Neural cell (in vitro differentiated cells): ENCODE results near the gene ZNF22. TPM values are rescaled to one million over a fixed set of nuclear protein-coding genes. Genes with fewer than 3 reads are reported as not detected.

Experiments used
- H2AFZ ChIP-seq: fragments of 200-600, 300-800 bp; sonication (generic), shearing (Covaris generic); 2 replicates; pipeline ENCODE4 v1.6.0; 2014; ENCODE audit warnings: low read depth, mild to moderate bottlenecking, antibody characterized with exemption, low read length, moderate library complexity
- H3F3A ChIP-seq: fragments of 200-600 bp; shearing (Covaris generic); 2 replicates; pipeline ENCODE4 v1.6.1; 2016; ENCODE audit warnings: mild to moderate bottlenecking, moderate library complexity, mixed read lengths, antibody characterized with exemption, low read length; ENCODE audit not compliant: insufficient read depth, poor library complexity, severe bottlenecking
- H3K27ac ChIP-seq: fragments of 200-600, 300-800 bp; sonication (generic), shearing (Covaris generic); 2 replicates; pipeline ENCODE4 v1.5.1; 2014; ENCODE audit warnings: mild to moderate bottlenecking, low read length, moderate library complexity
- H3K27me3 ChIP-seq: fragments of 300-800, 200-600 bp; sonication (generic), shearing (Covaris generic); 2 replicates; pipeline ENCODE4 v1.6.0; 2014; ENCODE audit warnings: mild to moderate bottlenecking, low read depth, low read length, moderate library complexity; ENCODE audit not compliant: insufficient read depth
- H3K36me3 ChIP-seq: fragments of 300-800, 200-600 bp; sonication (generic), shearing (Covaris generic); 2 replicates; pipeline ENCODE4 v1.5.1; 2014; ENCODE audit warnings: mild to moderate bottlenecking, antibody characterized with exemption, low read length, moderate library complexity; ENCODE audit not compliant: insufficient read depth
- H3K4me2 ChIP-seq: fragments of 300-800, 200-600 bp; sonication (generic), shearing (Covaris generic); 2 replicates; pipeline ENCODE4 v1.6.0; 2014; ENCODE audit warnings: mild to moderate bottlenecking, low read length
- H3K4me3 ChIP-seq: fragments of 300-800, 200-600 bp; sonication (generic), shearing (Covaris generic); 2 replicates; pipeline ENCODE4 v1.5.1; 2014; ENCODE audit warnings: mild to moderate bottlenecking, low read length, moderate library complexity
- H3K79me2 ChIP-seq: fragments of 200-600 bp; shearing (Covaris generic); replicated peaks from 2 replicates; pipeline ENCODE4 v1.6.0; 2014; ENCODE audit warnings: mild to moderate bottlenecking, low read length, moderate library complexity; ENCODE audit not compliant: insufficient read depth
- H3K9ac ChIP-seq: fragments of 300-800, 200-600 bp; sonication (generic), shearing (Covaris generic); 2 replicates; pipeline ENCODE4 v1.6.1; 2016; ENCODE audit warnings: mild to moderate bottlenecking, low read length, mixed read lengths
- H3K9me2 ChIP-seq: fragments of 200-600 bp; shearing (Covaris generic); 2 replicates; pipeline ENCODE4 v1.6.1; 2016; ENCODE audit warnings: mild to moderate bottlenecking, low read length, mixed read lengths; ENCODE audit not compliant: insufficient read depth
- H3K9me3 ChIP-seq: fragments of 200-600, 300-800 bp; sonication (generic), shearing (Covaris generic); 2 replicates; pipeline ENCODE4 v1.6.1; 2016; ENCODE audit warnings: mild to moderate bottlenecking, mixed run types, low read length, moderate library complexity, mixed read lengths
- H4K20me1 ChIP-seq: fragments of 200-600 bp; shearing (Covaris generic); 2 replicates; pipeline ENCODE4 v1.6.1; 2016; ENCODE audit warnings: mild to moderate bottlenecking, mixed run types; ENCODE audit not compliant: insufficient read depth
- CTCF ChIP-seq: fragments of 450-650 bp; IDR thresholded peaks from 2 replicates; pipeline ENCODE4 v1.5.1; 2014; ENCODE audit warnings: antibody characterized with exemption, mild to moderate bottlenecking, moderate library complexity; ENCODE audit not compliant: poor library complexity, severe bottlenecking
- EP300 ChIP-seq: fragments of 450-650 bp; conservative IDR thresholded peaks from 2 replicates; pipeline ENCODE4 v1.6.1; 2014; ENCODE audit warnings: antibody characterized with exemption, mild to moderate bottlenecking, moderate library complexity; ENCODE audit not compliant: poor library complexity, severe bottlenecking
- EZH2 ChIP-seq: fragments of 200-600, 300-800 bp; shearing (Covaris generic), sonication (generic); IDR thresholded peaks from 2 replicates; pipeline ENCODE4 v1.6.1; 2014; ENCODE audit warnings: antibody characterized with exemption, low read length, borderline replicate concordance, mild to moderate bottlenecking; ENCODE audit not compliant: insufficient read depth, poor library complexity, severe bottlenecking
- MXI1 ChIP-seq: fragments of 450-650 bp; conservative IDR thresholded peaks from 2 replicates; pipeline ENCODE4 v1.6.1; 2014; ENCODE audit warnings: antibody characterized with exemption, mild to moderate bottlenecking; ENCODE audit not compliant: poor library complexity, severe bottlenecking
- POLR2AphosphoS5 ChIP-seq: IDR thresholded peaks from 2 replicates; pipeline ENCODE4 v1.6.1; 2012
- RAD21 ChIP-seq: fragments of 450-650 bp; conservative IDR thresholded peaks from 2 replicates; pipeline ENCODE4 v1.6.1; 2014; ENCODE audit warnings: antibody characterized with exemption, mild to moderate bottlenecking, moderate library complexity
- REST ChIP-seq: IDR thresholded peaks from 2 replicates; pipeline ENCODE4 v1.6.1; 2012; ENCODE audit warnings: borderline replicate concordance
- SMC3 ChIP-seq: fragments of 450-650 bp; conservative IDR thresholded peaks from 2 replicates; pipeline ENCODE4 v1.6.1; 2014; ENCODE audit warnings: antibody characterized with exemption, mild to moderate bottlenecking, moderate library complexity; ENCODE audit not compliant: poor library complexity
- TAF1 ChIP-seq: IDR thresholded peaks from 2 replicates; pipeline ENCODE4 v1.6.1; 2012; ENCODE audit warnings: low read depth
- polyA plus RNA-seq: library from polyadenylated mRNA; depleted of rRNA; stranded (reverse); fragments of >200 nt; gene quantifications from 2 replicates; pipeline ENCODE4 v1.2.3, GENCODE V29; 2014

ZNF22 gene
- polyA plus RNA-seq, 1 donor from 2014 or later, result 32.9 TPM

GRCh38 chr10:45015590-45015989 is 14.9 kb downstream of the ZNF22 start:
- H3F3A ChIP-seq, result no peaks in the 10 kb centered on the region
- no peak overlapping the region for H3K4me2 ChIP-seq

GRCh38 chr10:45023426-45023825 is 22.7 kb downstream of the ZNF22 start:
- Histone ChIP-seq H3K9me3 (peaks cover 4% of the 10 kb centered on the region), H3K4me2 (no peak overlapping the region), H3K27ac (no peak overlapping the region), H3K36me3 (no peaks in the 10 kb centered on the region), H3F3A (no peaks in the 10 kb centered on the region), H3K4me3 (no peak overlapping the region), H2AFZ (no peak overlapping the region), H3K9ac (no peak overlapping the region), H3K27me3 (no peaks in the 10 kb centered on the region), H4K20me1 (no peaks in the 10 kb centered on the region), H3K79me2 (no peaks in the 10 kb centered on the region), H3K9me2 (no peaks in the 10 kb centered on the region)
- TF ChIP-seq REST, result no peak
- TF ChIP-seq EP300, result no peak
- TF ChIP-seq MXI1, result no peak
- TF ChIP-seq EZH2, result no peak
- TF ChIP-seq SMC3, result no peak

More at GRCh38 chr10:45015590-45015989, 14.9 kb downstream of the ZNF22 start:
- TF ChIP-seq REST (no peak), EZH2 (no peak), SMC3 (no peak), RAD21 (no peak), EP300 (no peak), MXI1 (no peak), TAF1 (no peak), POLR2AphosphoS5 (no peak), CTCF (no peak)
- Histone ChIP-seq H3K4me3 (no peak overlapping the region), H3K36me3 (no peaks in the 10 kb centered on the region), H3K27ac (no peak overlapping the region), H3K9ac (no peak overlapping the region), H4K20me1 (no peaks in the 10 kb centered on the region), H3K79me2 (no peaks in the 10 kb centered on the region), H2AFZ (no peak overlapping the region), H3K9me3 (no peaks in the 10 kb centered on the region), H3K9me2 (no peaks in the 10 kb centered on the region), H3K27me3 (no peaks in the 10 kb centered on the region)
